GM10847 (cell line): ENCODE measurements around the gene TECTB.

Experiments
- POLR2A ChIP-seq: IDR thresholded peaks from 2 replicates; pipeline ENCODE4 v1.6.1; 2011; ENCODE audit not compliant: insufficient read length; ENCODE audit errors: extremely low read depth

TECTB gene

GRCh38 chr10:112261281-112261822 lies 21.8 kb upstream of the TECTB start:
- no peak for TF ChIP-seq POLR2A

GRCh38 chr10:112262546-112262945 lies 20.7 kb upstream of the TECTB start:
- TF ChIP-seq POLR2A = no peak

GRCh38 chr10:112265745-112266144 lies 17.5 kb upstream of the TECTB start:
- no peak for TF ChIP-seq POLR2A

- no peak for TF ChIP-seq POLR2A
Observed at GRCh38 chr10:112269266-112269665, 13.9 kb upstream of the TECTB start.

GRCh38 chr10:112271982-112272381 lies 11.2 kb upstream of the TECTB start:
- no peak for TF ChIP-seq POLR2A

- no peak for TF ChIP-seq POLR2A
Observed at GRCh38 chr10:112274831-112275230, 8.4 kb upstream of the TECTB start.

GRCh38 chr10:112275512-112276245 lies 7.5 kb upstream of the TECTB start:
- no peak for TF ChIP-seq POLR2A

- no peak for TF ChIP-seq POLR2A
Observed at GRCh38 chr10:112278871-112279270, 4.3 kb upstream of the TECTB start.

GRCh38 chr10:112279433-112279832 lies 3.8 kb upstream of the TECTB start:
- no peak for TF ChIP-seq POLR2A

GRCh38 chr10:112280205-112280921 lies 2.8 kb upstream of the TECTB start:
- TF ChIP-seq POLR2A = no peak

- TF ChIP-seq POLR2A = no peak
Observed at GRCh38 chr10:112282086-112282485, 1.1 kb upstream of the TECTB start.

GRCh38 chr10:112286837-112287818 lies 3.9 kb downstream of the TECTB start:
- no peak for TF ChIP-seq POLR2A

- TF ChIP-seq POLR2A = no peak
Observed at GRCh38 chr10:112287844-112288243, 4.6 kb downstream of the TECTB start.

- no peak for TF ChIP-seq POLR2A
Observed at GRCh38 chr10:112288486-112288885, 5.3 kb downstream of the TECTB start.

- no peak for TF ChIP-seq POLR2A
Observed at GRCh38 chr10:112289373-112290053, 6.3 kb downstream of the TECTB start.

GRCh38 chr10:112290054-112290373 lies 6.8 kb downstream of the TECTB start:
- TF ChIP-seq POLR2A = no peak
